H4 (cell line): ENCODE measurements around the gene CAMTA2. TPM values are rescaled to one million over a fixed set of nuclear protein-coding genes. Genes with fewer than 3 reads are reported as not detected.
A peak's percentile ranks its signal among the peaks of the same experiment; 100 is the strongest.

Source experiments
- DNase-seq: peaks from one replicate; pipeline ENCODE4 v3.0.0-alpha.2; 2015; ENCODE audit warnings: low spot score
- total RNA-seq: library from RNA; depleted of rRNA; stranded (reverse); fragments of >200 nt; shearing (Covaris generic); gene quantifications from 2 replicates; pipeline ENCODE4 v1.2.3, GENCODE V29; 2014

CAMTA2 gene
- total RNA-seq, 1 experiment from 2014 or later = 0.97 TPM

DNA sequence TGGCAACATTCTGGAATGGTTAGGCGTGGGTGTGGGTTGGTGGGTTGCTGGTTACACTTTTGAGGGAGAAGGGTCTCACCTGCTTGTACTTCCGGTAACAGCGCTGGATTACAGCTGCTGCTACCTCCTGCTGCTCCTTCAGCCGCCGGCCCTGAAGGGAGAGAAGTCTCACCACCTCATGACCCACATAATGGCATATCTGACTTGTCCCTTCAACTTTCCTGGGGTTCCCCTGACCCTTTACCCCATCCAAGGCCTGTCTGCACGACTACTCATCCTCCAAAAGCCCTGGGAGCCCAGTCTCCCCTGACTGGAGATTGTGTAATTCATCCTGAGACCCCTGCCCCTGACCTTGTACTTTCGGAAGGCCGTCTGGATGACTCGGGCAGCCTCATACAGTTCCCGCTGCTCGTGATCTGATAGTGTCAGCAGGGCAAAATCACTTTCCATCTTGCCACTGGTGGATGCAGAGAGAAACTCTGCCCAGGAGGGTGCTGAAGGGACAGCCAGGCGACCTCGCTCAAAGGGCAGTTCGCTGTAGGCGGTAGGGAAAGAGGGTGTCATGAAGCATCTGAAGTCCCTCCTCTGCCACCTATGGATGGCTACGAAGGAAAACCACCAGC lies 17.8 kb downstream of the CAMTA2 start:
- no peak for DNase-seq

DNA sequence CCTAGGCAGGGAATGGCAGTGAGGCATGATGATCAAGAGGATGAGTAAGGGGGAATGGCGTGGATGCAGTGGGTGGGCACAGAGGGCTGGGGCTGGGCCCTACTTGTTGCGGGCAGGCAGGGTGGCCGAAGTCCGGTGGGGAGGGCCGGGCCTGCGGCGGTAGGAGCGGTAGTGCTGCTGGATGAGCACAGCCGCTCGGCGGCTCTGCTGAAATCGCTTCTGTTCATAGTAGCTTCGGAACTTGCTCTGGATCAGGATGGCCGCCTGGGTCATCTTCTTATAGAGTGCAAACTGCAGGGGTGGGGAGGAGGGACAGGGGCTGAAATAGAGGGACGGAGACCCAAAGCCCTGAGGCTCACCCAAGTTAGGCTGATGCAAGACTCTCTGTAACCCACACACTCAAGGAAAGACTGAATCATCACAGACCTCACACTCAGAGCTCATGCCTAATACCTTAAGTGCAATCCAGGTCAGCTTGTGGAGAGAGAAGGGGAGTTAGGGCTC lies 18.4 kb downstream of the CAMTA2 start:
- no peak for DNase-seq

DNA sequence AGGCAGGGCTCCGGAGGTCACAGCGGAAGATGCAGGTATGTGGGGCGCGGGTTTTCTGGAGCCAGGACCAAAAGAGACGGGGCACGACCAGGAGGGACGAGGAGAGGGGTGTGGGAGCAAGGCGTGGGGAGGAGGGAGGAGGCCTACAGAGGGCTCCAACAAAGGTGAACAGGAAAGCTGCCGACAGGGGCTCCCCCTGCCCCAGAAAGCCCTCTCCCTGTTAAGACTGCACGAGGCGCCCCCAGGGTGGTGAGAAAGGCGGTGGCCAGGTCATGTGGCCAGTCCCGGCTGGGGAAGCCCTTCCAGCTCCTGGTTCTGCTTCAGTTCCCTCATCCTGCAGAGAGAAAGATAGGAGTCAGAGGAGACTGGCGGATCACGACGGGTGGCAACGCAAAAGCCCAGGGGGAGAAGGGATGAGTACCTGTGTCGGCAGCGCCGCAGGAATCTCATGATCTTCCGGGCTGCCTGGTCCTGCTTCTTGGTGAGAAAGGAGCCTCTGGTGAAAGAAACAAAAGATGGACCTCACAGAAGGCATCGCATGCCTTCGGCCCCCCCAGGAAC lies 18.9 kb downstream of the CAMTA2 start:
- DNase-seq = no peak

DNA sequence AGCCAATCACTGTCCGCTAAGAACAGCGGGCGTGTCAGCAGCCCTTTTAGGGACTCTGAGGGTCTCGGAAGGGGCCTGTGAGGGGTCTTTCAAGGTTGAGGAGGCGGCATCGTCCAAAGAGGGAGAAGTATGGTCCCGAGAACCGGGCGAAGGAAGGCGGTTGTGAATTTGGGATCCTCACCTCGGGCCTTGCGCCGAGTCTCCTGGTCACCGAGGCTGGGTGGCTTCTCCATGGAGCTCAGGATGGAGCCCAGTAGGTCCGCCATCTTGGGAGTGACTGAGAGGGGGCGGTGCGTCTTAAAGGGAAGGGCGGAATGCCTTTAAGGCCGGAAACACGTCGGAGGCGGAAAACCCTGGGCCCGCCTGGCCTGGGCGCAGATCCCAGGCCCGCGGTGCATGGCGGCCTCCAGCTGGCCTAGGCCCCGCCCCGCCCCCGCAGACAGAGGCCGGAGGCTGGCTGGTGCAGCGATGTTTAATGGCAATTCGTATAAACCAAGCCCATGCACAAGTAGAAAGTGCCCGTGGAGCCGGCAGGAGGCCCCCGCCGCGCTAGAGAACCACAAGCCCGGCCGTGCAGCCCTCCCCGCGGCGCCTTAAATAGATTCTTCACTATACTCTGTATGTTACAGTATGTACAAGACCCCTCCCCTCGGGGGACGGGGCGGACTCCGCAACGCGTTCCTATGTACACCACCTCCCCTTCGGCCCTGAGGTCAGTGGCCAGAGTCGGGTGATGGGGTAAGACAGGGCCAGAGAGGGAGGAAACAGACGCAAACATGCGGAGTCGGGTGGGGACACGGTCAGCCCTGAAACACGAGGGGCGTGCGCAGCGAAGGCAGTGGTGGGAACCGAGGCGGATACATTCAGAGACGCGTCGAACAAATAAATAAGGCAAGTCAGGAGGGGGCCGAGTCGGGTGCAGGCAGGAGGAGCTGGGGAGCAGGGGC lies 19.7 kb downstream of the CAMTA2 start, which contains the start of gene SPAG7:
SPAG7 (minus strand) TSS at position 279 of the 947 bp plus-strand sequence; CDS start at position 266, 13 bp downstream.
- peak; percentile 82 for DNase-seq

DNA sequence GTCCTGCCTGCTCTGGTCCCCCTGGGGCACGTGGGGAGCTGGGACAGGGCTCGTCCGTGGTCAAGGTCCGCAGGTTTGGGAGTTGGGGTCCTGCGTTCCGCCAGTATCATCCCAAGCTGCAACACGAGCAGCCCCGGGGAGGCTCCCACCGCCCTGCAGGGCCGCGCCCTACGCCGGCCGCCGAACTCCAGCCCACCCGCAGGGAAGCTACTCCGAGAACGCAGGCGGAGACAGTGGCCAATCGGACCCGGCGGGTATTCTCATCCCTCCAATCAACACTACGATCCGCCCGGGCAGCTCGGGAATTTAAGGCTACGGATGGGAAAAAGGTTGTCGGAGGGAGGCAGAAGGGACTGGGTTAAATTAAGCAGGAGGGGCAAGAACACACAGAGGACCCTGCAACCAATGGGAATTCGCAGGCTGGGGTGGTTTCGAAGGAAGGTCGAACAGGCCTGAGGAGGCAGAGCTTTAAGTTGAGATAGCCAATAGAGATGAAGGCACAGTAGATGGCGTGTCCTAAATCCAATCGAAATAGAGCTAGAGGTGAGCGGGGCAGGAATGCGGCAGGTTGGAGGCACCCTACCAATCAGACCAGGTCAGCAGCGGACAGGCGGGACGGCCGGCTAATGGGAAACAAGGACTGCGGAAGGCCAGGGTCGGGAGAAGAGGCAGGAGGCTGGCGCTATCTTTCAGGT lies 20.5 kb downstream of the CAMTA2 start:
- DNase-seq = peak; percentile 99

DNA sequence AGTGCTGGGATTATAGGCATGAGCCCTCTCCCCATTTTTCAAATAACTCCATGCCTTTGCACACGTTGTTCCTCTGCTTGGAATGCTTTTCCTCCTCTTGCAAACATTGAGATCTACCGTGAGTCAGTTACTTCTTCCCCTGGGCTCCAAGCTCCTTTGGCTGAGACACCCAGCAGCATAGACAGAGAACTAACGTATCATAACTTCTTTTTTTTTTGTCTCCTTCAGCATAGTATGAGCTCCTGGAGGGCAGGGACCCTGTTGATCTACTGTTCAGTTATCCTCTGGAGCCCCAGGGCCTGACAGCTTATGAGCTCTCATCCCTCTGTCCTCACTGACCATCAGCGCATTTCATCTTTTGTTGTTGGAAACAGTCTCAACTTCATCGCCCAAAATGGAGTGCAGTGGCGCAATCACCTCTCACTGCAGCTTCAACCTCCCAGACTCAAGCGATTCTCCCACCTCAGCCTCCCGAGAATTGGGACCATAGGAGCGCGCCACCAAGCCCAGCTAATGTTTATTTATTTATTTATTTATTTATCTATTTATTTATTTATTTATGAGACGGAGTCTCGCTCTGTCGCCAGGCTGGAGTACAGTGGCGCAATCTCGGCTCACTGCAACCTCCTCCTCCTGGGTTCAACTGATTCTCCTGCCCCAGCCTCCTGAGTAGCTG lies 22.0 kb downstream of the CAMTA2 start:
- no peak for DNase-seq

DNA sequence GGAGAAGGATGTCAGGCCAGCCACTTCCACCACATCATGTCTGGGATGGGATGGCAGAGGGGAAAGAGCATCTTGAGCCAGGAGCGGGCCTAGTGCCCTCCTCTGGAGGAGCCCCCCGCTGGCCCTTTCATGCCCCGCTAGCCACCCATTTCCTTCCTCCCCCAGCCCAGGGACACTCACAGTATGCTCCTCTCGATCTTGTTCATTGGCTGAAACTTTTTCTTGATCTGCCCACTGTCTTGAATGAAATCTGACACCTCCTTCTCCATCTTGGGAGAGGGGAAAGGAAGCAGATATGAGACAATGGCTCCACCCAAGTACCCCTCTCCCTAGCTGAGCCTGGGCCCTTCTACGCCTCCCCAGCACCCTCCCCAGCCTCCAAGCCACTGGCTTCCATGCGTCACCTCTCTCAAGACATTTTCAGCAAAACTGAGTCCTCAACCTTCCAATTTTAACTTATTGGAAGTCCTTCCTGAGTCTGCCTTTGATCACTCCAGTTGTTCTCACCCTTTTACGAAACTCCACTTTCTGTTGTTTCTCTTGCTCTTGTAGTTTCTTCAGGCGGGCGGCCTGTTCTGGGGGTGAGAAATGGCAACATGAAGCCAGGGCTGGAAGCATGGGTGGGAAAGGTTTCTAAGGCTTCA lies 27.1 kb downstream of the CAMTA2 start:
- no peak for DNase-seq

DNA sequence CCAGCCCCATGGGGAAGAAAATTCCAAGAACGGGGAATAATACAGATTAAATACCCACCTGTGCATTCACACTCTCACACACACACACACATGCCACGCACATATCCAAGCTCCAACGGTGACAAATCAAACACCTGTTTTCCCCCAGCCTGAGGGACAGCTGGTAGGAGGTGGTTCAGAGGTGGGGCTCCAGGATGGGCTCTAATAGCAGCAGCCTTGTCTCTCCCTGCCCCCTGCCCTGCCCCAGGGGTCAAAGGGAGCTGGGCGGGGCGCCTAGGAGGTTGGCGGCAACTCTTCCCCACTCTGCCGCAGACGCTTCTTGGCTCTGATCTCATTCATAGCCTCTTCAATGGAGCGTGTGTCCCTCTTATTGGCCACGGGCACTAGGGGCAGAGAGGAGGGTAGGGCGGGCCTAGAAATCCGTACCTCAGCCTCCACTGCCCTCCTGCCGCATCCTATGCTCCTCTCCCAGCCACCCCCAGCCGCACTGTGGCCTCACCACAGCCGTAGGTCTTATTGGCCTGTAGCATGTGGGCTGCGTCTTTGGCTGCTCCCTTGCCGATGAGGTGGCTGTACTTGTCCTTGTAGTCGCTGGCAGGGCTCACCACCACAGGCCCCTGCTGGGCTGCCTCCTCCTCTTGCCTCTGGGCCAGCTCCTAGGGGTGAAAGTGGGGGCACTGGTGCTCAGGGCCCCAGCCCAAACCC lies 28.1 kb downstream of the CAMTA2 start:
- no peak for DNase-seq

DNA sequence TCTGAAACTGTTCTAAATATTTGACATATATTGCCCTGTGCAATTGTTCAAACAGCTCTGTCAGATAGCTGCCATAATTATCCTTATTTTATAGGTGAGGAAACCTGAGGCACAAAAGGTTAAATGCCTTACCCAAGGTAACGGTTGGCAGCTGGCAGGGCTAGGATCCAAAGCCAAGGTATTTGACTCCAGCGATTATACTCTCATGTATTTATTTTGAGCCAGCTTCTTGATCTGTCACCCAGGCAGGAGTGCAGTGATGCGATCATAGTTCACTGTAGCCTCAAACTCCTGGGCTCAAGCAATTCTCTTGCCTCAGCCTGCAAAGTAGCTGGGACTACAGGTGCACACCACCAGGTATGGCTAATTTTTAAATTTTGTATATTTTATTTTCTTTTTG lies 29.4 kb downstream of the CAMTA2 start:
- DNase-seq = no peak

DNA sequence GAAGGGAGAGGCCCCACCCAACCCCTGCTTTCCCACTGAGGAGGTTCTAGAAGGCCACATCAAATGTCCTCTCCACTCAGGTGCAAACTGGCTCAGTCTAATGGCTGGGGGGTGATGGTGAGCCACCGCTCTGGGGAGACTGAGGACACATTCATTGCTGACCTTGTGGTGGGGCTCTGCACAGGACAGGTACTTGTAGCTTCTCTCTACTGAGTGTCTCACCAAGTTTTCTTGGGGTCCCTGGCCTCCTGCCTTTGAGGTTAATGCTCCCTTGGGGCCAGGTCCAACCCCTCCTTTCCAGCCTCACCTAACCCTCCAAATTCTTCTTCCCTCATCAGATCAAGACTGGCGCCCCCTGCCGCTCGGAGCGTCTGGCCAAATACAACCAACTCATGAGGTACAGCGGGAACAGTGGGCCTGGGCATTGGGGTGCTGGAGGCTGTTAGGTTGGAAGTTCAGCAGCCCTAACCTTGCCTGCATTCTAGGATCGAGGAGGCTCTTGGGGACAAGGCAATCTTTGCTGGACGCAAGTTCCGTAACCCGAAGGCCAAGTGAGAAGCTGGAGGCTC lies 30.9 kb downstream of the CAMTA2 start:
- DNase-seq = no peak

DNA sequence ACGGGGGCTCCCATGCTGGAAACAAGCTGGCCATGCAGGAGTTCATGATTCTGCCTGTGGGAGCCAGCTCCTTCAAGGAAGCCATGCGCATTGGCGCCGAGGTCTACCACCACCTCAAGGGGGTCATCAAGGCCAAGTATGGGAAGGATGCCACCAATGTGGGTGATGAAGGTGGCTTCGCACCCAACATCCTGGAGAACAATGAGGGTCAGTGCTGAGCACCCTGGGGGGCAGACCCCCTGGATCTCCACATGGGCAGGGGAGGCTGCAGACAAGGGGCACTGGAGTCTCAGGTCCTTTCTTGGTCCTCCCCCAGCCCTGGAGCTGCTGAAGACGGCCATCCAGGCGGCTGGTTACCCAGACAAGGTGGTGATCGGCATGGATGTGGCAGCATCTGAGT lies 32.4 kb downstream of the CAMTA2 start:
- no peak for DNase-seq

DNA sequence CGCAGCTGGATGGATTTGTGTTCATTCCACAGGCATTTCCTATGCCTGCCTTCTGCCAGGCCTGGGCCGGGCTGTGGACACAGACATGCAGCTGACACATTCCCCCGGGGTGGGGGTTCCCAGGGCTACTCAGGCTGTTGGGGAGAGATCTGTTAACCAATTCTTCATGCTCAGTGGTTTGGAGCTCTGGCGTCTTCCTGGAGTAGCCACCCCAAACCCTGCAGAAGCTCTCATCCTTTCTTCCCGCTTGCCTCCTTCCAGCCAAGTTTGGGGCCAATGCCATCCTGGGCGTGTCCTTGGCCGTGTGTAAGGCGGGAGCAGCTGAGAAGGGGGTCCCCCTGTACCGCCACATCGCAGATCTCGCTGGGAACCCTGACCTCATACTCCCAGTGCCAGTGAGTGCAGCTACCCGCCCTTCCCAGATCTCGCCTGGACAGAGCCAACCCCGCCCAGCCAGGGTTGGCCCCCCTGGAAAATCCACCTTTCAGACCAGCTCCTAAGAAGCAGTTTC lies 34.0 kb downstream of the CAMTA2 start:
- no peak for DNase-seq

DNA sequence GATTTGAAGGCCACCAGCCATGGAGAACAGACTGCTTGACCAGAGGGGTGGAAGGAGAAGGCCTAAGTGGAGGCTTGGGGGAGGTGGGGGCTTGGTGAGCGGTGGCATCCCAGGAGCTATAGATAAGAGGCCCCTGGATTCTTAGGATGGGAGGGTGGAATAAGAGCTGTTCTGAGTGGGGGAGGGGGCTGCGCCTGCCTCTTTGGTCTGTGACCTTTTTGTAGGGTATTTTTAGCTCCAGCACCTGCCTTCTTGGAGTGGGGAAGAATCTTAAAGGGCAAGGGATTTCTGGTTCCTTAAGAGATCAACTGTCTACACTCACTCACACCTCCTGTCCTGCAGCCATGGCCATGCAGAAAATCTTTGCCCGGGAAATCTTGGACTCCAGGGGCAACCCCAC lies 36.0 kb downstream of the CAMTA2 start:
- no peak for DNase-seq

DNA sequence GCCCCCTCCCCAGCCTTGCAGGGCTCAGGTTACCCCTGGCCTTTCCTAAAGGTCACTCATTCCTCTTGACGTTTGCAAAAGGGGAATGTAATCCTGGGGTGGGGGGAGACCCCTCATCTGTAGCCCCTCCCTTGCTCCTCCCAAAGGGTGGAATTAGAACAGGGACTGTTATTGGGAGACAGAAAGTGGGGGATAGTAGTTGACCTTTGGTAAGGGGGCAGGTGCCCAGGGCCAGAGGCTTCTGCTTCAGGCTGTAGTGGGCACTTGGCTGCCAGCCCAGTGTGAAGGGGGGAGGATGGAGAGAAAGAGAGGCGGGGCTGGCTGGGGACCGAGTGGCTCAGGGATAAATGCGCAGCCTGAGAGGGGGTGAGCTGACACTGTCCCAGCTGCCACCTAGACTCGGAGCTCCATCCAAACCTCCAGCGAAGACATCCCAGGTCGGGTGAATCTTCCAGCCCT lies 36.7 kb downstream of the CAMTA2 start, which contains the start of gene ENO3:
ENO3 (plus strand) TSS at position 374 of the 459 bp plus-strand sequence. CDS start 711 bp downstream, outside the sequence.
- DNase-seq = no peak

DNA sequence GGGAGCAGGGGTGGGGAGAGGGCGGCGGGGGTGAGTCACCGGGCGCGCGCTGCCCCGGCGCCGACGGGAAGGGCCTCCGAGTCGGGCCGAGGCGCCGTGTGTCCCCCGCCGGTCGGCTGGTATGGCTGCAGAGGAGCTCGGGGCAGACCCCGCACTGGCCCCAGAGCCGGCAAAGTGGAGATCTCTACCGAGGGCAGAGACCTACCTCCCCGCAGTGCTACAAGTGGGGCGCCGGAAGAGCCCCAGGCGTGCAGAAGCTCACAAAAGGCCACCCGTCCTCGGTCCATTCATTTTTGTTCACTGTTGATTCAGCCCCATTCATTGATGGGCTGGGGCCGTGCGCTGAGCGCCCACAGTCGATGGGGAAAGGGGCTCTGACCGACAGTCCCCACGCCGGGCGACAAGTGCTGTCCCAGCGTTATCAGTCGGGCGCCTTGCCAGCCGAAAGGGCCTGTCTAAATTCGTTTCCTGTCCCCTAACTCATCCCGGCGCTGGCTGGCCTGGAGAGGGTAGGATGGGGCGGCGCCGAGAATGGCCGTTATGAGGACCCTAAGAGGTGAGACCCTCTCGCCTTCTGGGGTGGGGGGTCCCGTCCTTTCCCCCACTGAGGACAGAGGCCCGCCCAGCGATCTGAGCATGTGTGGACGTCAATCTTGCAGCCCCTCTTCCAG lies 37.3 kb downstream of the CAMTA2 start:
- DNase-seq = no peak

DNA sequence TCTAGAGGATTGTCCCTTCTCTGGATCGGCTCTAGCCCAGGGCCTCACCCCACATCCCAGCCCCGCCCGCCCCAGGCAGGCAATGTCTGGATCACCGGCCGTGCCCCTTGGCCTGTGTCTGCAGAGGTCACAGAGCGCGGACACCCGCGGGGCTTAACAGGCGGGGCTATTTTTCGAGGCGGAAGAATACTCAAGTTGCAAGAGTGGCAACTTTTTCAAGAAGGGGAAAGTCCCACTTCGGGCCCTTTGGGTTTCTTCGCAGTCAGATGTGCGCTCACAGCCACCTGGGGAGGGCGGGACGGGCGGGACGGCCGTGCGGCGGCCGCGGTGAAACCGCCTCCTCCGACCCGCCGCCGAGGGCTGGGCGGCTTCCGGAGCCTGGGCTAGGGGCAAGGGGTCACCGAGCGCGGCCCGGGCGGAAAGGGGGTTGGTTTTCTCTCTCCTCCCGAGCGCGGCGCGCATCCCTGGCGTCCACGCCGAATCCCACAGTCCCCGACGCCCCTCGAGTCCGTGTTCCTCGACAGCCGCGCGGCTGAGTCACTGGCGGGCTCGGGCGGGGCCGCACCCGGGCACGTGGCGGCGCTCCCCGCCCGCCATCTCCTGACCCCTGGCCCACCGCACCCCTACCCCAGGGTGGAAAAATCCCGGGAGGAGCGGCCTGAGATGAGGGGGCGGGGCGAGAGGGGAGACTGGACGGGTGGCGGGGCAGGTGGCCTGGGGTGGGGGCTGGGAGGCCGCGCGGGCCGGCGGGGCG lies 38.0 kb downstream of the CAMTA2 start:
- peak; percentile 27 for DNase-seq

DNA sequence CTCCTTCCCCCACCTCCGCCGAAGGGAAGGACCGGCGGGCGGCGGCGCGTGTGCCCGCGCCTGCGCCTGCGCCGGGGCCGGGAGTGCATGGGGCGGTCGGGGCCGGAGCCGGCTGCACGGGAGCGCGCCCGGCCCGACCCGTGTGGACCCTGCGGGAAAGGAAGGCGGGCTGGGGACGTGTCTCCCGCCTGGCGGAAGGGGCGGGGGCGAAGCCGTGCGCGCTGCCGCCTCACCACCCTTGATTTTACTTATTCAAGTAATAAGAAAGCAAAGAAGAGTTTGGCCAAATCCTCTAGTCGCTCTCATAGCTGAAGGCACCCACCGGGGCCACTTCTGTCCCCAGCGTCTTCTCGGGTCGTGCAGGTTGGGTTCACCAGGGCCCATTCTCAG lies 38.5 kb downstream of the CAMTA2 start:
- peak; percentile 69 for DNase-seq
